BLaER1 treated with 17β-estradiol and CSF1 and Interleukin-3, amounts not matched to agents 10 nM and 100 nM (cell line): ENCODE results near the gene SLC20A1.

Experiments
- H3K27ac ChIP-seq, 11 experiments: shearing (Covaris generic); formaldehyde crosslinking; 2 replicates each; pipeline ENCODE4 v1.8.1; 2022
- H3K27me3 ChIP-seq, 11 experiments: shearing (Covaris generic); formaldehyde crosslinking; 2 replicates each; pipeline ENCODE4 v1.8.1; 2022
- H3K36me3 ChIP-seq, 11 experiments: shearing (Covaris generic); formaldehyde crosslinking; 2 replicates each; pipeline ENCODE4 v1.8.1; 2022
- H3K4me1 ChIP-seq, 10 experiments: shearing (Covaris generic); formaldehyde crosslinking; 2 replicates each; pipeline ENCODE4 v1.8.1; 2022
- H3K4me2 ChIP-seq, 11 experiments: shearing (Covaris generic); formaldehyde crosslinking; 2 replicates each; pipeline ENCODE4 v1.8.1; 2022
- H3K4me3 ChIP-seq, 10 experiments: shearing (Covaris generic); formaldehyde crosslinking; 2 replicates each; pipeline ENCODE4 v1.8.1; 2022
- H3K9ac ChIP-seq, 11 experiments: shearing (Covaris generic); formaldehyde crosslinking; 2 replicates each; pipeline ENCODE4 v1.8.1; 2022
- H3K9me3 ChIP-seq, 11 experiments: shearing (Covaris generic); formaldehyde crosslinking; replicated peaks in 1 of 11; 2 replicates each; pipeline ENCODE4 v1.8.1; 2022
- H4K20me1 ChIP-seq, 11 experiments: shearing (Covaris generic); formaldehyde crosslinking; 2 replicates each; pipeline ENCODE4 v1.8.1; 2022
- Cebpa-rat ChIP-seq, 11 experiments: shearing (Covaris generic); IDR thresholded peaks; 2 replicates each; pipeline ENCODE4 v1.8.1; 2022

Gene SLC20A1

DNA sequence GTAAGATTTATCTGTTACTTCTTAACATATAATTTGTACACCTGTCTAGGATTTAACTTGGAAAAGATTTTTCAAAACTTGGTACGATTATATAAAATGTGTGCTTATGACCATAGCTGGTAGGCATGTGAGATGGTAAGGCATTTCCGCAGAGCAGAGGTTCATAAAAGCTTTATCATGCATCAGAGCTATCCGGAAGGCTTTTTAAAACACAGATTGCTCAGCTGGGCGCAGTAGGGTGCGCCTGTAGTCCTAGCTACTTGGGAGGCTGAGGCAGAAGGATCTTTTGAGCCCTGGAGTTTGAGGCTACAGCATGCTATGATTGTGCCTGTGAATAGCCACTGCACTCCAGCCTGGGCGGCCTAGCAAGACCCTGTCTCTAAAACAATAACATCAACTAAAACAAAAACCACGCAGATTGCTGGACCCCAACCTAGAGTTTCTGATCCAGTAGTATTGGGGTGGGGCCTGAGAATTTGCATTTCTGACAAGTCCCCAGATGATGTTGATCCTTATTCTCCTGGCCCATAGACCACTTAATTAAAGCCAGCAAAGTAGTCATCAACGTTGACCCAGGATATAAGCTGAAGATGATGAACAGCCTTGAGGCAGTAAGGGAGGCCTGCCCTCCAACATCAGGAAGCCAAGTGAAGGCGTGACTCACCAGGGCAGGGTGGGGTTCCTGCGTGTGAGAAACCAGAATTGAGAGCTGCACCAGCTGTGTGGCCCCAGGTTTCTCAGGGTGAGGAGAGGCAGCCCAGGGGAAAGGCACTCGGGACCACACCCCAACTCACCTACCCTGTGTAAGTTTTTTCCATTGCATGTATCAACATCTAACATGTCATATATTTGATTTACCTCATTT, 21.6 kb upstream of the SLC20A1 start:
- Histone ChIP-seq H3K4me3 (peak overlapping the region in 1 of 10 experiments; percentile 22; a peak in 2 of 20 replicates), H3K27ac (peak overlapping the region in 9 of 11 experiments; percentile 2 to 98 (median 94); a peak in 12 of 22 replicates), H3K27me3 (no peaks in the 10 kb centered on the region), H3K9me3 (no peaks in the 10 kb centered on the region), H3K4me2 (peak overlapping the region in 9 of 11 experiments; percentile 33 to 97 (median 87); a peak in 18 of 22 replicates), H3K9ac (peak overlapping the region in 3 of 11 experiments; percentile 11 to 28 (median 21); a peak in 2 of 22 replicates), H3K4me1 (peaks cover 33 to 73% (median 55%) of the 10 kb centered on the region in 10 experiments), H3K36me3 (no peaks in the 10 kb centered on the region), H4K20me1 (no peaks in the 10 kb centered on the region)
- no peak for TF ChIP-seq Cebpa-rat (IDR thresholded peaks at IDR 0.05)

DNA sequence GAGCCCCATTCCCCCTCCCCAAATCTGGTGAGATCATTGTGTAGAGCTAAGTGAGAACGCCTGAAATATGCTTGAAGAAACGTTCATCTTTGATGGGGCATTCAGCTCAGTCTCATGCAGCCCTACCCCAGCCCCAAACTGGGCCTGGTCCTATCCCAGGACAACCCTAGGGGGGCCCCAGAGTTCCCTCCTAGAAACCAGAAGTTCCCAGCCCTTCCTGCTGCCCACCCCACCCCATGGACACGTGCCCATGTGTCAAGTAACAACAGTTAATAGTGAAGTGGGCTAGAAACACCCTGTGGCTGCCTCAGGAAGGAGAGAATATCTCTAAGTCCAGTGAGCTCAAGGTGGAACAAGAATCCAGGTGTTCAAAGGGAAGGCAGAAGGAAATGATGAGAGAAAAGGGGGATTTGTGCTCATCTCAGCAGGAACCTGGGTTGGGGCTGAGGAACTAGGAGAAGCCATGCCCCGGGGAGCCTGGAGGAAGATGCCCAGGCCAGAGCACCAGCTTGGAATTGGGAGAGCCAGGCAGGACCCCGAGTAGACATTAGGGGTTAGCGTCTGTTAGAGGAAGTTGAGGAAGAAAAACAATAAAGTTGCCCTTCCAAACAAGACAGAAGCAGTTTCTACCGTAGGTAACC, 20.1 kb upstream of the SLC20A1 start:
- Histone ChIP-seq H3K9me3 (no peaks in the 10 kb centered on the region), H3K4me1 (peaks cover 43 to 88% (median 69%) of the 10 kb centered on the region in 10 experiments), H3K27ac (peak overlapping the region; percentile 7 to 98 (median 94); a peak in 21 of 22 replicates), H4K20me1 (no peaks in the 10 kb centered on the region), H3K27me3 (no peaks in the 10 kb centered on the region), H3K36me3 (no peaks in the 10 kb centered on the region), H3K9ac (peak overlapping the region in 10 of 11 experiments; percentile 66 to 89 (median 83); a peak in 19 of 22 replicates), H3K4me3 (peak overlapping the region in 3 of 10 experiments; percentile 39 to 62 (median 51); a peak in 2 of 20 replicates), H3K4me2 (peak overlapping the region; percentile 77 to 97 (median 89))
- no peak for TF ChIP-seq Cebpa-rat (IDR thresholded peaks at IDR 0.05)

DNA sequence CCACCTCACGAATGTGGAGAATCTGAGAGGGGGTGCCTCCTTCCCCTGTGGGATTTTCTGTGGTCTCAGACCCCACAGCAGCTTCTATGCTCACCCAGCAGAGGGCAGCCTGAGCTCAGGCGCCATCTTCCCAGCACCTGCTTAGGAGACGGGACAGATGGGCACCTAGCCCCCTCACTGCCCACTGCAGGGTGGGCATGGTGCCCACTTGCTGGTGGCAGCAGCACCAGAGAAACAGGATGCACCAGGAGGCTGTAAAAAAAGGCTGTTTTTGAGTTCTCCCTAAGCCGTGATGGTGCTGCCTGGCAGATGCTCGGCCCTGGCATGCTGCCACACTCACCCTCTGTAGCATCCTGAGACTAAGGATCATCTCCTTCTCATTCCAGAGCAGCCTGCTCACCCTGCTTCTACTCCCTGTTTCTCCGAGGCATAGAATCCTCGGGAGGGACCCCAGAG, 19.1 kb upstream of the SLC20A1 start:
- Histone ChIP-seq H3K4me2 (peak overlapping the region; percentile 77 to 97 (median 89)), H4K20me1 (no peaks in the 10 kb centered on the region), H3K27ac (peak overlapping the region; percentile 60 to 98 (median 94); a peak in 21 of 22 replicates), H3K9me3 (no peaks in the 10 kb centered on the region), H3K27me3 (no peaks in the 10 kb centered on the region), H3K36me3 (no peaks in the 10 kb centered on the region), H3K4me3 (peak overlapping the region in 8 of 10 experiments; percentile 19 to 62 (median 47); a peak in 12 of 20 replicates), H3K9ac (peak overlapping the region; percentile 7 to 89 (median 82); a peak in 21 of 22 replicates), H3K4me1 (peaks cover 53 to 98% (median 79%) of the 10 kb centered on the region in 10 experiments)
- TF ChIP-seq Cebpa-rat (IDR thresholded peaks at IDR 0.05) = no peak

GRCh38 chr2:112627060-112628040, 18.4 kb upstream of the SLC20A1 start:
- peak in 10 of 11 experiments; percentile 71 to 94 (median 90); a peak in 18 of 22 replicates for TF ChIP-seq Cebpa-rat (IDR thresholded peaks at IDR 0.05)
- Histone ChIP-seq H3K9me3 (no peaks in the 10 kb centered on the region), H3K27me3 (no peaks in the 10 kb centered on the region), H3K4me2 (peak overlapping the region; percentile 77 to 97 (median 89)), H3K36me3 (no peaks in the 10 kb centered on the region), H3K4me1 (peaks cover 60 to 100% (median 86%) of the 10 kb centered on the region in 10 experiments), H3K4me3 (peak overlapping the region in 8 of 10 experiments; percentile 19 to 62 (median 47); a peak in 12 of 20 replicates), H3K27ac (peak overlapping the region; percentile 60 to 98 (median 94); a peak in 21 of 22 replicates), H3K9ac (peak overlapping the region; percentile 7 to 89 (median 82); a peak in 21 of 22 replicates), H4K20me1 (no peaks in the 10 kb centered on the region)

DNA sequence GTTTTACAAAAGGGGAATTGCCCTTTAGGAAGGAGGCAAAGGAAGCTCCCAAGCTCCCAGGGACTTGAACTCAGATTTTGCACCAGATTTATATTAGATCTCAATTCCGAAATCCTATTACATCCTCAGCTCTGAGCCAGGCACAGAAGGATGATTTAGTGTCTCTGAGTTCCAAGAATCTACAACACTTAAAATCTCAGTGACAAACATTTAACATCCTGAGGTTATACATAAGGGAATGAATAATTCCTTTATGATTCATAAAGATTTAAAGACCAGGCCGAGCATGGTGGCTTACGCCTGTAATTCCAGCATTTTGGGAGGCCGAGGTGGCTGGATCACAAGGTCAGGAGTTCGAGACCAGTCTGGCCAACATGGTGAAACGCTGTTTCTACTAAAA, 16.5 kb upstream of the SLC20A1 start:
- peak overlapping the region; percentile 15 to 98 (median 94); a peak in 18 of 22 replicates for H3K27ac ChIP-seq
- TF ChIP-seq Cebpa-rat (IDR thresholded peaks at IDR 0.05) = no peak
- no peaks in the 10 kb centered on the region for H3K9me3 ChIP-seq
- H3K9ac ChIP-seq = peak overlapping the region in 2 of 11 experiments; percentile 70 to 78; a peak in 1 of 22 replicates
- H3K4me3 ChIP-seq = no peak overlapping the region
- H4K20me1 ChIP-seq = no peaks in the 10 kb centered on the region
- peak overlapping the region in 10 of 11 experiments; percentile 84 to 97 (median 90); a peak in 19 of 22 replicates for H3K4me2 ChIP-seq
- no peaks in the 10 kb centered on the region for H3K27me3 ChIP-seq
- H3K4me1 ChIP-seq = peaks cover 64 to 100% (median 98%) of the 10 kb centered on the region in 10 experiments
- H3K36me3 ChIP-seq = no peaks in the 10 kb centered on the region

- Histone ChIP-seq H3K4me2 (peak overlapping the region; percentile 78 to 97 (median 90)), H4K20me1 (no peaks in the 10 kb centered on the region), H3K27ac (peak overlapping the region; percentile 15 to 98 (median 94); a peak in 20 of 22 replicates), H3K36me3 (no peaks in the 10 kb centered on the region), H3K27me3 (no peaks in the 10 kb centered on the region), H3K9me3 (no peaks in the 10 kb centered on the region), H3K9ac (peak overlapping the region in 6 of 11 experiments; percentile 15 to 78 (median 74); a peak in 8 of 22 replicates), H3K4me3 (no peak overlapping the region), H3K4me1 (peaks cover 64 to 100% (median 97%) of the 10 kb centered on the region in 10 experiments)
- no peak for TF ChIP-seq Cebpa-rat (IDR thresholded peaks at IDR 0.05)
Observed at GRCh38 chr2:112629823-112630222, 15.9 kb upstream of the SLC20A1 start.

- no peaks in the 10 kb centered on the region for H4K20me1 ChIP-seq
- H3K9ac ChIP-seq = peak overlapping the region in 9 of 11 experiments; percentile 15 to 78 (median 73); a peak in 14 of 22 replicates
- peak overlapping the region; percentile 78 to 97 (median 90) for H3K4me2 ChIP-seq
- peaks cover 64 to 100% (median 95%) of the 10 kb centered on the region in 10 experiments for H3K4me1 ChIP-seq
- peak overlapping the region; percentile 8 to 98 (median 94); a peak in 21 of 22 replicates for H3K27ac ChIP-seq
- no peaks in the 10 kb centered on the region for H3K9me3 ChIP-seq
- no peaks in the 10 kb centered on the region for H3K36me3 ChIP-seq
- H3K27me3 ChIP-seq = no peaks in the 10 kb centered on the region
- no peak for TF ChIP-seq Cebpa-rat (IDR thresholded peaks at IDR 0.05)
- peak overlapping the region in 2 of 10 experiments; percentile 47; a peak in 1 of 20 replicates for H3K4me3 ChIP-seq
Observed at GRCh38 chr2:112630268-112630667, 15.5 kb upstream of the SLC20A1 start.
